Measurements from ENCODE around the gene NACC1. TPM values are rescaled to one million over a fixed set of nuclear protein-coding genes. Genes with fewer than 3 reads are reported as not detected.

The NACC1 gene
- total RNA-seq, 1 experiment from 2014 or later: 237 TPM

DNA sequence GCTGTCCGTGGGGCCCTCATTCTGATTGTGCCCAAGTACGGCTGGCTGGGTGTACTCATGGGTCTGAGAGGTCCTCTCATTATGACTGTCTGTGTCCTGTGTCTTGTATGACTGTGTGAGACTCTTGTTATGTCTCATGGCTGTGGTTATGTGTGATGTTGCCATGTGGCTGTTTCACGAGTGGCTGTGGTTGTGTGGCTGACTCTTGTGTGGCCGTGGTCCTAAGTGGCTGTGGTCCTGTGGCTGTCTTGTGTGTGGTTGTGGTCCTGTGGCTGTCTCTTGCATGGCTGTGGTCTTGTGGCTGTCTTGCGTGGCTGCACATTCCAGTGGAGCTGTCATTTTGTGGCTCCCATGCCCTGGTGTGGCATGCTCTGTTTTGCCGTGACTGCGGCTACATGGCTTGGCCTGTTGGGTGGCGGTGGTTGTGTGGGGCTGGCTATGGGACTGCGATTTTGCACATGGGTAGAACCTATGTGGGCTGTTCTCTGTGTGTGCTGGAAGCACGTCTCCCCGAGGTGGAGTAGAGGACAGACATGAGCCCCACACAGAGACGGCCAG is 18.0 kb upstream of the NACC1 start:
- CTCF ChIA-PET: interaction anchor here (0.9 to 3.9 kb wide), 10 partner anchors 8 to 135 kb away, joined by 3 to 36 read pairs (median 6); no protein-coding TSS in a partner anchor
- no peak overlapping the region for H3K27ac Mint-ChIP-seq
- TF ChIP-seq, protein P1, sequence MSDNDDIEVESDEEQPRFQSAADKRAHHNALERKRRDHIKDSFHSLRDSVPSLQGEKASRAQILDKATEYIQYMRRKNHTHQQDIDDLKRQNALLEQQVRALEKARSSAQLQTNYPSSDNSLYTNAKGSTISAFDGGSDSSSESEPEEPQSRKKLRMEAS (CRISPR knock-in tag; IDR thresholded peaks at IDR 0.05): no peak
- 0 out of 2 replicates have a peak, but pooled peaks have one; percentile 22 for TF ChIP-seq CREB1 (CRISPR knock-in tag; IDR thresholded peaks at IDR 0.05)

DNA sequence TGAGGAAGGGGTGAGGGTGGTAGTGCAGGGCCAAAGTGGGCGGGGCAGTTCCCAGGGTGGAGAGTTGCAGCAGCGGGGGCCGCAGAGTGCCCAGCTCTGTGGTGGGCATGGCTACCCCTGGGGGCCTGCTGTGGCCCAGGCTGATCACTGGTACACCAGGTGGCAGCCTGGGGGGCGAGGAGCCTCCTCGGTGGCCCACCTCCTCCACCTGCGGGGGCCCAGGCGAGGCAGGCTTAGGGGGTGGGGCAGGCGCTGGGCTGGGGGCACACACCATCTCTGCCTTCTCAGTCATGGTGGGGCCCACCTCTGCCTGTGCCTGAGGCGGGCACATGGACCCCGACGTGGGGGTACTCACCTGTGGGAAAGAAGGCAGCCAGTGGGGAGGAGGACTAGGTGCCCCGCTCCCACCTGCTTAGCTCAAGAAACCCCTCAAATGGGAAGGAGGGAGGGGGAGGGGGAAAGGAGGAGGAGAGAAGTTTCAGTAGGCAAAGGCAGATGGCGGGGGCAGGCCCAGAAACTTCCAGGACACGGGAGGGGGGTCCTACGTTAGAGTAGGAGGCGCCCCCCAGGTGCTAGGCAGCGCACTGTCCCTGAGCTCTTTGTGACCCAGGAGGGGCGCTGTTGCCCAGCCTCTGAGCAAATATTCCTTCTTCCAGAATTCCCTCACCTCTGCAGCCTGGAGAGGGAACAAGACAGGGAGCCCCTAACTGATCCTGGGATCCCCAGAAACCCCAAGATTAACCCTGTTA is 17.0 kb upstream of the NACC1 start:
- no peaks in the 10 kb centered on the region for H3K36me3 Mint-ChIP-seq
- ATAC-seq (peak; percentile 4; the same call in 1 of the 2 replicates), DNase-seq (ENCODE audit: low spot score) (peak; percentile 60)
- H3K4me1 Mint-ChIP-seq: peaks cover 17% of the 10 kb centered on the region
- no peak overlapping the region for H3K27ac Mint-ChIP-seq
- H3K27me3 Mint-ChIP-seq (ENCODE audit: low read depth): peaks cover 64% of the 10 kb centered on the region
- POLR2A ChIA-PET: interaction anchor here (1.0 kb wide), 1 partner anchor 51 kb away, joined by 4 read pairs; no protein-coding TSS in a partner anchor
- peak overlapping the region; percentile 18; the same call in 1 of the 2 replicates for H3K4me3 Mint-ChIP-seq
- CTCF ChIA-PET: interaction anchor here (0.5 to 3.9 kb wide), 47 partner anchors 9 to 1472 kb away, joined by 3 to 36 read pairs (median 4); partner anchors contain the start of genes DAND5, GCDH, IER2 and NACC1
- H3K9me3 Mint-ChIP-seq: no peaks in the 10 kb centered on the region
- TF ChIP-seq, protein P2, sequence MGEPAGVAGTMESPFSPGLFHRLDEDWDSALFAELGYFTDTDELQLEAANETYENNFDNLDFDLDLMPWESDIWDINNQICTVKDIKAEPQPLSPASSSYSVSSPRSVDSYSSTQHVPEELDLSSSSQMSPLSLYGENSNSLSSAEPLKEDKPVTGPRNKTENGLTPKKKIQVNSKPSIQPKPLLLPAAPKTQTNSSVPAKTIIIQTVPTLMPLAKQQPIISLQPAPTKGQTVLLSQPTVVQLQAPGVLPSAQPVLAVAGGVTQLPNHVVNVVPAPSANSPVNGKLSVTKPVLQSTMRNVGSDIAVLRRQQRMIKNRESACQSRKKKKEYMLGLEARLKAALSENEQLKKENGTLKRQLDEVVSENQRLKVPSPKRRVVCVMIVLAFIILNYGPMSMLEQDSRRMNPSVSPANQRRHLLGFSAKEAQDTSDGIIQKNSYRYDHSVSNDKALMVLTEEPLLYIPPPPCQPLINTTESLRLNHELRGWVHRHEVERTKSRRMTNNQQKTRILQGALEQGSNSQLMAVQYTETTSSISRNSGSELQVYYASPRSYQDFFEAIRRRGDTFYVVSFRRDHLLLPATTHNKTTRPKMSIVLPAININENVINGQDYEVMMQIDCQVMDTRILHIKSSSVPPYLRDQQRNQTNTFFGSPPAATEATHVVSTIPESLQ (CRISPR knock-in tag; IDR thresholded peaks at IDR 0.05): no peak
- no peak for TF ChIP-seq ZNF416 (CRISPR knock-in tag; IDR thresholded peaks at IDR 0.05)
- TF ChIP-seq JUN (CRISPR knock-in tag; IDR thresholded peaks at IDR 0.05): no peak
- no peak for TF ChIP-seq NR2C2 (CRISPR knock-in tag; IDR thresholded peaks at IDR 0.05)
- TF ChIP-seq NFATC4 (CRISPR knock-in tag; IDR thresholded peaks at IDR 0.05): no peak
- TF ChIP-seq ESRRA (CRISPR knock-in tag; IDR thresholded peaks at IDR 0.05; ENCODE audit: borderline replicate concordance): no peak
- TF ChIP-seq, protein P3, sequence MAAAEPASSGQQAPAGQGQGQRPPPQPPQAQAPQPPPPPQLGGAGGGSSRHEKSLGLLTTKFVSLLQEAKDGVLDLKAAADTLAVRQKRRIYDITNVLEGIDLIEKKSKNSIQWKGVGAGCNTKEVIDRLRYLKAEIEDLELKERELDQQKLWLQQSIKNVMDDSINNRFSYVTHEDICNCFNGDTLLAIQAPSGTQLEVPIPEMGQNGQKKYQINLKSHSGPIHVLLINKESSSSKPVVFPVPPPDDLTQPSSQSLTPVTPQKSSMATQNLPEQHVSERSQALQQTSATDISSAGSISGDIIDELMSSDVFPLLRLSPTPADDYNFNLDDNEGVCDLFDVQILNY (CRISPR knock-in tag; IDR thresholded peaks at IDR 0.05): no peak
- TF ChIP-seq JAZF1 (CRISPR knock-in tag; IDR thresholded peaks at IDR 0.05): no peak
- no peak for TF ChIP-seq ZNF671 (CRISPR knock-in tag; IDR thresholded peaks at IDR 0.05)
- TF ChIP-seq NFYB (CRISPR knock-in tag; conservative IDR thresholded peaks at IDR 0.05; ENCODE audit: low read depth): no peak
- TF ChIP-seq, protein P4, sequence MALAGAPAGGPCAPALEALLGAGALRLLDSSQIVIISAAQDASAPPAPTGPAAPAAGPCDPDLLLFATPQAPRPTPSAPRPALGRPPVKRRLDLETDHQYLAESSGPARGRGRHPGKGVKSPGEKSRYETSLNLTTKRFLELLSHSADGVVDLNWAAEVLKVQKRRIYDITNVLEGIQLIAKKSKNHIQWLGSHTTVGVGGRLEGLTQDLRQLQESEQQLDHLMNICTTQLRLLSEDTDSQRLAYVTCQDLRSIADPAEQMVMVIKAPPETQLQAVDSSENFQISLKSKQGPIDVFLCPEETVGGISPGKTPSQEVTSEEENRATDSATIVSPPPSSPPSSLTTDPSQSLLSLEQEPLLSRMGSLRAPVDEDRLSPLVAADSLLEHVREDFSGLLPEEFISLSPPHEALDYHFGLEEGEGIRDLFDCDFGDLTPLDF (CRISPR knock-in tag; IDR thresholded peaks at IDR 0.05): no peak
- TF ChIP-seq ZNF317 (CRISPR knock-in tag; IDR thresholded peaks at IDR 0.05; ENCODE audit: borderline replicate concordance, low read depth): no peak
- TF ChIP-seq ETV6 (CRISPR knock-in tag; IDR thresholded peaks at IDR 0.05): no peak
- TF ChIP-seq GTF2I (CRISPR knock-in tag; conservative IDR thresholded peaks at IDR 0.05): no peak
- TF ChIP-seq, protein P5, sequence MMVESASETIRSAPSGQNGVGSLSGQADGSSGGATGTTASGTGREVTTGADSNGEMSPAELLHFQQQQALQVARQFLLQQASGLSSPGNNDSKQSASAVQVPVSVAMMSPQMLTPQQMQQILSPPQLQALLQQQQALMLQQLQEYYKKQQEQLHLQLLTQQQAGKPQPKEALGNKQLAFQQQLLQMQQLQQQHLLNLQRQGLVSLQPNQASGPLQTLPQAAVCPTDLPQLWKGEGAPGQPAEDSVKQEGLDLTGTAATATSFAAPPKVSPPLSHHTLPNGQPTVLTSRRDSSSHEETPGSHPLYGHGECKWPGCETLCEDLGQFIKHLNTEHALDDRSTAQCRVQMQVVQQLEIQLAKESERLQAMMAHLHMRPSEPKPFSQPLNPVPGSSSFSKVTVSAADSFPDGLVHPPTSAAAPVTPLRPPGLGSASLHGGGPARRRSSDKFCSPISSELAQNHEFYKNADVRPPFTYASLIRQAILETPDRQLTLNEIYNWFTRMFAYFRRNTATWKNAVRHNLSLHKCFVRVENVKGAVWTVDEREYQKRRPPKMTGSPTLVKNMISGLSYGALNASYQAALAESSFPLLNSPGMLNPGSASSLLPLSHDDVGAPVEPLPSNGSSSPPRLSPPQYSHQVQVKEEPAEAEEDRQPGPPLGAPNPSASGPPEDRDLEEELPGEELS (CRISPR knock-in tag; IDR thresholded peaks at IDR 0.05): no peak
- TF ChIP-seq, protein P6, sequence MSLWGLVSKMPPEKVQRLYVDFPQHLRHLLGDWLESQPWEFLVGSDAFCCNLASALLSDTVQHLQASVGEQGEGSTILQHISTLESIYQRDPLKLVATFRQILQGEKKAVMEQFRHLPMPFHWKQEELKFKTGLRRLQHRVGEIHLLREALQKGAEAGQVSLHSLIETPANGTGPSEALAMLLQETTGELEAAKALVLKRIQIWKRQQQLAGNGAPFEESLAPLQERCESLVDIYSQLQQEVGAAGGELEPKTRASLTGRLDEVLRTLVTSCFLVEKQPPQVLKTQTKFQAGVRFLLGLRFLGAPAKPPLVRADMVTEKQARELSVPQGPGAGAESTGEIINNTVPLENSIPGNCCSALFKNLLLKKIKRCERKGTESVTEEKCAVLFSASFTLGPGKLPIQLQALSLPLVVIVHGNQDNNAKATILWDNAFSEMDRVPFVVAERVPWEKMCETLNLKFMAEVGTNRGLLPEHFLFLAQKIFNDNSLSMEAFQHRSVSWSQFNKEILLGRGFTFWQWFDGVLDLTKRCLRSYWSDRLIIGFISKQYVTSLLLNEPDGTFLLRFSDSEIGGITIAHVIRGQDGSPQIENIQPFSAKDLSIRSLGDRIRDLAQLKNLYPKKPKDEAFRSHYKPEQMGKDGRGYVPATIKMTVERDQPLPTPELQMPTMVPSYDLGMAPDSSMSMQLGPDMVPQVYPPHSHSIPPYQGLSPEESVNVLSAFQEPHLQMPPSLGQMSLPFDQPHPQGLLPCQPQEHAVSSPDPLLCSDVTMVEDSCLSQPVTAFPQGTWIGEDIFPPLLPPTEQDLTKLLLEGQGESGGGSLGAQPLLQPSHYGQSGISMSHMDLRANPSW (CRISPR knock-in tag; conservative IDR thresholded peaks at IDR 0.05; ENCODE audit: low read depth): no peak
- TF ChIP-seq, protein P7, sequence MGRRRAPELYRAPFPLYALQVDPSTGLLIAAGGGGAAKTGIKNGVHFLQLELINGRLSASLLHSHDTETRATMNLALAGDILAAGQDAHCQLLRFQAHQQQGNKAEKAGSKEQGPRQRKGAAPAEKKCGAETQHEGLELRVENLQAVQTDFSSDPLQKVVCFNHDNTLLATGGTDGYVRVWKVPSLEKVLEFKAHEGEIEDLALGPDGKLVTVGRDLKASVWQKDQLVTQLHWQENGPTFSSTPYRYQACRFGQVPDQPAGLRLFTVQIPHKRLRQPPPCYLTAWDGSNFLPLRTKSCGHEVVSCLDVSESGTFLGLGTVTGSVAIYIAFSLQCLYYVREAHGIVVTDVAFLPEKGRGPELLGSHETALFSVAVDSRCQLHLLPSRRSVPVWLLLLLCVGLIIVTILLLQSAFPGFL (CRISPR knock-in tag; IDR thresholded peaks at IDR 0.05; ENCODE audit: borderline replicate concordance): no peak
- no peak for TF ChIP-seq ZNF423 (CRISPR knock-in tag; IDR thresholded peaks at IDR 0.05)
- no peak for TF ChIP-seq MYBL2 (CRISPR knock-in tag; IDR thresholded peaks at IDR 0.05)
- no peak for TF ChIP-seq ZNF263 (CRISPR knock-in tag; IDR thresholded peaks at IDR 0.05; ENCODE audit: low read depth)

More for the DNA sequence above, 18.0 kb upstream of the NACC1 start:
- H3K4me1 Mint-ChIP-seq: peaks cover 17% of the 10 kb centered on the region
- H3K36me3 Mint-ChIP-seq: no peaks in the 10 kb centered on the region
- DNase-seq (ENCODE audit: low spot score) (no peak), ATAC-seq (no peak)
- POLR2A ChIA-PET: interaction anchor here (1.0 kb wide), 1 partner anchor 52 kb away, joined by 4 read pairs; no protein-coding TSS in a partner anchor
- no peaks in the 10 kb centered on the region for H3K9me3 Mint-ChIP-seq
- H3K27me3 Mint-ChIP-seq (ENCODE audit: low read depth): peaks cover 69% of the 10 kb centered on the region
- H3K4me3 Mint-ChIP-seq: peak overlapping the region; percentile 20; the same call in 1 of the 2 replicates
